Measurements from ENCODE around the gene ARAP2.

The ARAP2 gene

GRCh38 chr4:36226430-36227227 is 17.7 kb downstream of the ARAP2 start:
- Histone ChIP-seq H2AFZ (ENCODE audit: low read depth, low read length, severe bottlenecking) (no peak overlapping the region), H3K36me3 (ENCODE audit: low read length) (no peaks in the 10 kb centered on the region), H3K27me3 (ENCODE audit: low read length) (no peaks in the 10 kb centered on the region), H3K79me2 (ENCODE audit: insufficient read depth, low read length) (no peaks in the 10 kb centered on the region), H3K27ac (ENCODE audit: low read depth, low read length) (no peak overlapping the region), H3K4me3 (ENCODE audit: insufficient read depth, low read length, poor library complexity, severe bottlenecking) (no peak overlapping the region), H3K9me2 (replicated peaks; ENCODE audit: insufficient read depth, low read length) (no peaks in the 10 kb centered on the region), H3K9ac (ENCODE audit: low read length) (no peak overlapping the region), H3K9me3 (ENCODE audit: insufficient read depth, low read length) (no peaks in the 10 kb centered on the region), H3K4me2 (ENCODE audit: low read depth, low read length, poor library complexity, severe bottlenecking) (no peak overlapping the region), H4K20me1 (ENCODE audit: low read depth, low read length) (no peaks in the 10 kb centered on the region), H3F3A (ENCODE audit: insufficient read depth) (no peaks in the 10 kb centered on the region)
- TF ChIP-seq CTCF (IDR thresholded peaks at IDR 0.05; ENCODE audit: insufficient read depth, low read length, poor library complexity, severe bottlenecking) (no peak), EZH2phosphoT487 (conservative IDR thresholded peaks at IDR 0.05; ENCODE audit: low read length) (no peak)

- H3K27me3 ChIP-seq (ENCODE audit: low read length), result no peaks in the 10 kb centered on the region
- no peaks in the 10 kb centered on the region for H3K9me2 ChIP-seq (replicated peaks; ENCODE audit: insufficient read depth, low read length)
- no peak overlapping the region for H2AFZ ChIP-seq (ENCODE audit: low read depth, low read length, severe bottlenecking)
- no peak overlapping the region for H3K9ac ChIP-seq (ENCODE audit: low read length)
- TF ChIP-seq EZH2phosphoT487 (conservative IDR thresholded peaks at IDR 0.05; ENCODE audit: low read length), result no peak
- TF ChIP-seq CTCF (IDR thresholded peaks at IDR 0.05; ENCODE audit: insufficient read depth, low read length, poor library complexity, severe bottlenecking), result no peak
- 0 out of 2 replicates have a peak, but pooled peaks cover 4% of the 10 kb centered on the region for H3K79me2 ChIP-seq (ENCODE audit: insufficient read depth, low read length)
- no peaks in the 10 kb centered on the region for H3K9me3 ChIP-seq (ENCODE audit: insufficient read depth, low read length)
- H4K20me1 ChIP-seq (ENCODE audit: low read depth, low read length), result no peaks in the 10 kb centered on the region
- H3K27ac ChIP-seq (ENCODE audit: low read depth, low read length), result no peak overlapping the region
- H3K36me3 ChIP-seq (ENCODE audit: low read length), result no peaks in the 10 kb centered on the region
- H3F3A ChIP-seq (ENCODE audit: insufficient read depth), result no peaks in the 10 kb centered on the region
- H3K4me3 ChIP-seq (ENCODE audit: insufficient read depth, low read length, poor library complexity, severe bottlenecking), result no peak overlapping the region
- no peak overlapping the region for H3K4me2 ChIP-seq (ENCODE audit: low read depth, low read length, poor library complexity, severe bottlenecking)
Observed at GRCh38 chr4:36224972-36225903, 19.1 kb downstream of the ARAP2 start.

- H3K36me3 ChIP-seq (ENCODE audit: low read length), result no peaks in the 10 kb centered on the region
- H3K4me2 ChIP-seq (ENCODE audit: low read depth, low read length, poor library complexity, severe bottlenecking), result no peak overlapping the region
- no peaks in the 10 kb centered on the region for H3F3A ChIP-seq (ENCODE audit: insufficient read depth)
- no peak overlapping the region for H3K9ac ChIP-seq (ENCODE audit: low read length)
- TF ChIP-seq CTCF (IDR thresholded peaks at IDR 0.05; ENCODE audit: insufficient read depth, low read length, poor library complexity, severe bottlenecking), result no peak
- TF ChIP-seq EZH2phosphoT487 (conservative IDR thresholded peaks at IDR 0.05; ENCODE audit: low read length), result no peak
- no peaks in the 10 kb centered on the region for H3K9me3 ChIP-seq (ENCODE audit: insufficient read depth, low read length)
- no peaks in the 10 kb centered on the region for H3K9me2 ChIP-seq (replicated peaks; ENCODE audit: insufficient read depth, low read length)
- no peak overlapping the region for H3K4me3 ChIP-seq (ENCODE audit: insufficient read depth, low read length, poor library complexity, severe bottlenecking)
- H2AFZ ChIP-seq (ENCODE audit: low read depth, low read length, severe bottlenecking), result no peak overlapping the region
- H3K27ac ChIP-seq (ENCODE audit: low read depth, low read length), result no peak overlapping the region
- no peaks in the 10 kb centered on the region for H3K27me3 ChIP-seq (ENCODE audit: low read length)
- no peaks in the 10 kb centered on the region for H4K20me1 ChIP-seq (ENCODE audit: low read depth, low read length)
- H3K79me2 ChIP-seq (ENCODE audit: insufficient read depth, low read length), result 0 out of 2 replicates have a peak, but pooled peaks cover 4% of the 10 kb centered on the region
Observed at GRCh38 chr4:36222702-36223101, 21.6 kb downstream of the ARAP2 start.

Data from SU-DHL-6 (cell line).